Lung microvascular endothelial cell (primary cell): ENCODE data around the gene SLC44A4. TPM values are rescaled to one million over a fixed set of nuclear protein-coding genes. Genes with fewer than 3 reads are reported as not detected.

ENCODE experiments used
- total RNA-seq: library from RNA; depleted of rRNA; stranded (reverse); fragments of >200 nt; gene quantifications from 2 replicates; pipeline ENCODE4 v1.2.1, GENCODE V29; 2014

SLC44A4 gene
- total RNA-seq, 1 donor from 2014 or later = not detected

Other genes with a start within 250 kb of the SLC44A4 start
- 88.3 and 111 TPM in 2 replicates for gene BAG6, start 226.3 kb downstream of the SLC44A4 start, total RNA-seq
- 0.22 and 0.40 TPM in 2 replicates for gene APOM, start 223.1 kb downstream of the SLC44A4 start, total RNA-seq
- gene C6orf47, start 218.2 kb downstream of the SLC44A4 start, total RNA-seq = 15.5 and 24.0 TPM in 2 replicates
- 8.5 and 12.1 TPM in 2 replicates for gene GPANK1, start 214.0 kb downstream of the SLC44A4 start, total RNA-seq
- gene CSNK2B, start 212.9 kb downstream of the SLC44A4 start, total RNA-seq = 64.1 and 67.6 TPM in 2 replicates
- 0.44 and 1.2 TPM in 2 replicates for gene LY6G5B, start 209.0 kb downstream of the SLC44A4 start, total RNA-seq
- gene LY6G5C, start 197.9 kb downstream of the SLC44A4 start, total RNA-seq = 1.4 and 1.7 TPM in 2 replicates
- gene ABHD16A, start 175.7 kb downstream of the SLC44A4 start, total RNA-seq = 41.2 and 69.8 TPM in 2 replicates
- not detected in 2 replicates for gene LY6G6F, start 172.1 kb downstream of the SLC44A4 start, total RNA-seq
- not detected in 2 replicates for gene LY6G6D, start 163.6 kb downstream of the SLC44A4 start, total RNA-seq
- not detected in 2 replicates for gene LY6G6C, start 157.3 kb downstream of the SLC44A4 start, total RNA-seq
- gene MPIG6B, start 155.6 kb downstream of the SLC44A4 start, total RNA-seq = not detected in 2 replicates
- 109 and 159 TPM in 2 replicates for gene DDAH2, start 149.7 kb downstream of the SLC44A4 start, total RNA-seq
- gene CLIC1, start 142.5 kb downstream of the SLC44A4 start, total RNA-seq = 469 and 552 TPM in 2 replicates
- gene MSH5, start 139.0 kb downstream of the SLC44A4 start, total RNA-seq = 1.4 and 2.6 TPM in 2 replicates
- 1.6 and 2.0 TPM in 2 replicates for gene SAPCD1, start 116.3 kb downstream of the SLC44A4 start, total RNA-seq
- under 0.01 and 0.40 TPM in 2 replicates for gene VWA7, start 101.7 kb downstream of the SLC44A4 start, total RNA-seq
- gene VARS1, start 83.2 kb downstream of the SLC44A4 start, total RNA-seq = 36.3 and 39.0 TPM in 2 replicates
- 29.2 and 29.8 TPM in 2 replicates for gene LSM2, start 72.0 kb downstream of the SLC44A4 start, total RNA-seq
- 0.87 and 1.8 TPM in 2 replicates for gene HSPA1L, start 63.7 kb downstream of the SLC44A4 start, total RNA-seq
- gene HSPA1A, start 63.5 kb downstream of the SLC44A4 start, total RNA-seq = 40.8 and 93.3 TPM in 2 replicates
- 23.8 and 30.2 TPM in 2 replicates for gene HSPA1B, start 51.3 kb downstream of the SLC44A4 start, total RNA-seq
- gene NEU1, start 16.2 kb downstream of the SLC44A4 start, total RNA-seq = 41.2 and 50.0 TPM in 2 replicates
- gene EHMT2, start 18.7 kb upstream of the SLC44A4 start, total RNA-seq = 25.7 and 28.0 TPM in 2 replicates
- 2.2 and 3.6 TPM in 2 replicates for gene ZBTB12, start 23.1 kb upstream of the SLC44A4 start, total RNA-seq
- under 0.01 TPM in 1 of 2 replicates, not detected in the other for gene C2, start 48.7 kb upstream of the SLC44A4 start, total RNA-seq
- 0.44 and 0.60 TPM in 2 replicates for gene CFB, start 67.1 kb upstream of the SLC44A4 start, total RNA-seq
- 54.3 and 55.8 TPM in 2 replicates for gene NELFE, start 80.0 kb upstream of the SLC44A4 start, total RNA-seq
- gene SKIC2, start 80.2 kb upstream of the SLC44A4 start, total RNA-seq = 22.7 and 30.2 TPM in 2 replicates
- 5.9 and 10.1 TPM in 2 replicates for gene DXO, start 93.1 kb upstream of the SLC44A4 start, total RNA-seq
- gene C4A, start 103.1 kb upstream of the SLC44A4 start, total RNA-seq = 0.44 and 1.8 TPM in 2 replicates
- gene C4B, start 135.8 kb upstream of the SLC44A4 start, total RNA-seq = 0.44 and 1.4 TPM in 2 replicates
- gene CYP21A2, start 159.4 kb upstream of the SLC44A4 start, total RNA-seq = not detected in 2 replicates
- gene TNXB, start 230.3 kb upstream of the SLC44A4 start, total RNA-seq = 0.44 and 4.2 TPM in 2 replicates
- gene ATF6B, start 249.2 kb upstream of the SLC44A4 start, total RNA-seq = 9.6 and 11.5 TPM in 2 replicates